Testis (tissue), 2 donors: Measurements from ENCODE around the gene WDR45B.

Experiments used
- POLR2A ChIP-seq: fragments of 450-650 bp; IDR thresholded peaks from one replicate; pipeline ENCODE4 v1.6.1; 2017; ENCODE audit warnings: antibody characterized with exemption, mild to moderate bottlenecking, moderate library complexity
- TF ChIP-seq, protein P1 (sequence below), 3 experiments: fragments of 450-650 bp in 2 of 3; fragments of 200-600 bp in 1 of 3; sonication (generic) in 1 of 3; IDR thresholded peaks; one replicate each; pipeline ENCODE4 v1.5.1; 2016 to 2019; ENCODE audit warnings: antibody characterized with exemption in 3 of 3, mild to moderate bottlenecking in 2 of 3, moderate library complexity in 1 of 3

DNA sequence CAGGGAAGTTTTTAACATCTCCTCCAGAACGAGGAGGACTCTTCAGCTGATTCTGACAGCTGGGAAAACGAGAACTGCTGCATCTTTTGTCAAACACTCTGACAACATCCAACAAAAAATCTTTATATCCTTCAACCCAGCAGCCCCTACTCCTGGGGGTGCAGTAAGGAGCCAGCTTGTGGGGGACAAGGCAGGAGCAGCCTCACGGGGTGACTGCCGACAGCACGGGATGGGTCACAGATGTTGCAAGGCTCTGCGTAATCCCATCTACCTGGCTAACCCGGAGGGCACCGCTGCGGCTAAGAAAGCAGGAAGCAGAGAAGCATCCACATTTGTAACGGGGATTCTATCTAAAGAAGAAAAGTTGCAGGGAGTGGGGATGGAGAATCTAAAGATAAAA, 28.6 kb downstream of the WDR45B start:
- TF ChIP-seq, protein P1, sequence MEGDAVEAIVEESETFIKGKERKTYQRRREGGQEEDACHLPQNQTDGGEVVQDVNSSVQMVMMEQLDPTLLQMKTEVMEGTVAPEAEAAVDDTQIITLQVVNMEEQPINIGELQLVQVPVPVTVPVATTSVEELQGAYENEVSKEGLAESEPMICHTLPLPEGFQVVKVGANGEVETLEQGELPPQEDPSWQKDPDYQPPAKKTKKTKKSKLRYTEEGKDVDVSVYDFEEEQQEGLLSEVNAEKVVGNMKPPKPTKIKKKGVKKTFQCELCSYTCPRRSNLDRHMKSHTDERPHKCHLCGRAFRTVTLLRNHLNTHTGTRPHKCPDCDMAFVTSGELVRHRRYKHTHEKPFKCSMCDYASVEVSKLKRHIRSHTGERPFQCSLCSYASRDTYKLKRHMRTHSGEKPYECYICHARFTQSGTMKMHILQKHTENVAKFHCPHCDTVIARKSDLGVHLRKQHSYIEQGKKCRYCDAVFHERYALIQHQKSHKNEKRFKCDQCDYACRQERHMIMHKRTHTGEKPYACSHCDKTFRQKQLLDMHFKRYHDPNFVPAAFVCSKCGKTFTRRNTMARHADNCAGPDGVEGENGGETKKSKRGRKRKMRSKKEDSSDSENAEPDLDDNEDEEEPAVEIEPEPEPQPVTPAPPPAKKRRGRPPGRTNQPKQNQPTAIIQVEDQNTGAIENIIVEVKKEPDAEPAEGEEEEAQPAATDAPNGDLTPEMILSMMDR (IDR thresholded peaks at IDR 0.05): no peak
- no peak for TF ChIP-seq POLR2A
